WTC11 (cell line): Measurements from ENCODE around the gene PIGX. TPM values are rescaled to one million over a fixed set of nuclear protein-coding genes. Genes with fewer than 3 reads are reported as not detected.

Experiments
- ATAC-seq: fragments of 200-7000 bp; cut with Tn5 transposase; 2 replicates; pipeline ENCODE4 v1.10.0; 2021; ENCODE audit warnings: mild to moderate bottlenecking, moderate library complexity
- CTCF ChIA-PET: fragments of 300-600 bp; sonication (Branson Sonifier 250); formaldehyde crosslinking; loops from one replicate; lab custom pipeline; 2021; ENCODE audit warnings: antibody characterized with exemption; lab: Charles Lee
- POLR2A ChIA-PET: fragments of 350-600 bp; sonication (Branson Sonifier 250); formaldehyde crosslinking; loops from one replicate; lab custom pipeline; 2021; ENCODE audit warnings: antibody characterized with exemption; lab: Charles Lee
- DNase-seq: peaks from one replicate; pipeline ENCODE4 v3.0.0; 2021; ENCODE audit warnings: low spot score
- H3K27ac Mint-ChIP-seq: 2 replicates; pipeline ENCODE4 v1.8.0; 2021; ENCODE audit warnings: mixed read lengths
- H3K27me3 Mint-ChIP-seq: 2 replicates; pipeline ENCODE4 v1.8.0; 2021; ENCODE audit warnings: low read depth, mild to moderate bottlenecking, moderate library complexity, mixed read lengths
- H3K36me3 Mint-ChIP-seq: 2 replicates; pipeline ENCODE4 v1.8.0; 2021; ENCODE audit warnings: mixed read lengths
- H3K4me1 Mint-ChIP-seq: 2 replicates; pipeline ENCODE4 v1.8.0; 2022; ENCODE audit warnings: mixed read lengths
- H3K4me3 Mint-ChIP-seq: 2 replicates; pipeline ENCODE4 v1.8.0; 2021; ENCODE audit warnings: mild to moderate bottlenecking, moderate library complexity, mixed read lengths
- H3K9me3 Mint-ChIP-seq: 2 replicates; pipeline ENCODE4 v1.8.0; 2021; ENCODE audit warnings: mixed read lengths
- CBFB ChIP-seq: sonication (generic); formaldehyde crosslinking; IDR thresholded peaks from 2 replicates; pipeline ENCODE4 v1.8.1; 2022; ENCODE audit warnings: mild to moderate bottlenecking, low read depth, missing genetic modification reagents
- CREM ChIP-seq: sonication (generic); formaldehyde crosslinking; IDR thresholded peaks from 2 replicates; pipeline ENCODE4 v1.8.1; 2022; ENCODE audit warnings: mild to moderate bottlenecking, missing genetic modification reagents, moderate library complexity
- E2F5 ChIP-seq: sonication (generic); formaldehyde crosslinking; IDR thresholded peaks from 2 replicates; pipeline ENCODE4 v1.8.1; 2022; ENCODE audit warnings: mild to moderate bottlenecking, moderate library complexity, missing genetic modification reagents
- ELF4 ChIP-seq: sonication (generic); formaldehyde crosslinking; IDR thresholded peaks from 2 replicates; pipeline ENCODE4 v1.8.1; 2022; ENCODE audit warnings: low read depth, mild to moderate bottlenecking, moderate library complexity, missing genetic modification reagents
- ESRRA ChIP-seq: sonication (generic); formaldehyde crosslinking; IDR thresholded peaks from 2 replicates; pipeline ENCODE4 v1.8.1; 2022; ENCODE audit warnings: mild to moderate bottlenecking, missing genetic modification reagents, borderline replicate concordance
- FOXJ3 ChIP-seq: sonication (generic); formaldehyde crosslinking; IDR thresholded peaks from 2 replicates; pipeline ENCODE4 v1.9.0; 2021; ENCODE audit warnings: missing genetic modification reagents, mild to moderate bottlenecking, borderline replicate concordance
- FOXK1 ChIP-seq: sonication (generic); formaldehyde crosslinking; IDR thresholded peaks from 2 replicates; pipeline ENCODE4 v1.8.0; 2022; ENCODE audit warnings: mild to moderate bottlenecking, moderate library complexity, missing genetic modification reagents
- GABPB1 ChIP-seq: sonication (generic); formaldehyde crosslinking; IDR thresholded peaks from 2 replicates; pipeline ENCODE4 v1.8.1; 2023; ENCODE audit warnings: mild to moderate bottlenecking, missing genetic modification reagents
- GRHL2 ChIP-seq: fragments of 250-450 bp; sonication (Bioruptor Pico); IDR thresholded peaks from 2 replicates; pipeline ENCODE4 v1.8.0; 2022; ENCODE audit warnings: mild to moderate bottlenecking, moderate library complexity; ENCODE audit not compliant: insufficient replicate concordance, severe bottlenecking
- HMGA2 ChIP-seq: fragments of 250-450 bp; sonication (Bioruptor Pico); IDR thresholded peaks from 2 replicates; pipeline ENCODE4 v1.4.0; 2021; ENCODE audit warnings: mild to moderate bottlenecking, moderate library complexity
- KAT7 ChIP-seq: sonication (generic); formaldehyde crosslinking; IDR thresholded peaks from 2 replicates; pipeline ENCODE4 v1.8.1; 2023; ENCODE audit warnings: missing genetic modification reagents, mild to moderate bottlenecking, borderline replicate concordance
- NFATC4 ChIP-seq: fragments of 250-450 bp; sonication (Bioruptor Pico); IDR thresholded peaks from 2 replicates; pipeline ENCODE4 v1.9.0; 2021; ENCODE audit warnings: mild to moderate bottlenecking
- NR1H2 ChIP-seq: sonication (generic); formaldehyde crosslinking; IDR thresholded peaks from 2 replicates; pipeline ENCODE4 v1.9.0; 2021; ENCODE audit warnings: mild to moderate bottlenecking, moderate library complexity, missing genetic modification reagents
- PRRX2 ChIP-seq: fragments of 250-450 bp; sonication (Bioruptor Pico); IDR thresholded peaks from 2 replicates; pipeline ENCODE4 v1.8.0; 2021; ENCODE audit warnings: mild to moderate bottlenecking
- RORB ChIP-seq: fragments of 250-450 bp; sonication (Bioruptor Pico); IDR thresholded peaks from 2 replicates; pipeline ENCODE4 v1.9.0; 2021; ENCODE audit warnings: mild to moderate bottlenecking
- SP1 ChIP-seq: sonication (generic); formaldehyde crosslinking; conservative IDR thresholded peaks from 2 replicates; pipeline ENCODE4 v1.8.1; 2022; ENCODE audit warnings: missing genetic modification reagents
- TCF7 ChIP-seq: sonication (generic); formaldehyde crosslinking; IDR thresholded peaks from 2 replicates; pipeline ENCODE4 v1.8.0; 2022; ENCODE audit warnings: mild to moderate bottlenecking, low read depth, missing genetic modification reagents, moderate library complexity
- TEAD4 ChIP-seq: sonication (generic); formaldehyde crosslinking; IDR thresholded peaks from 2 replicates; pipeline ENCODE4 v1.8.0; 2022; ENCODE audit warnings: mild to moderate bottlenecking, missing genetic modification reagents
- ZNF423 ChIP-seq: fragments of 250-450 bp; sonication (Bioruptor Pico); IDR thresholded peaks from 2 replicates; pipeline ENCODE4 v2.1.2; 2022; ENCODE audit warnings: mild to moderate bottlenecking, moderate library complexity
- ZNF671 ChIP-seq: fragments of 250-450 bp; sonication (Bioruptor Pico); IDR thresholded peaks from 2 replicates; pipeline ENCODE4 v1.8.0; 2021; ENCODE audit warnings: mild to moderate bottlenecking
- total RNA-seq: library from RNA; stranded (reverse); gene quantifications from 3 replicates; pipeline ENCODE4 v1.2.3, GENCODE V29; 2021
- TF ChIP-seq, protein P1 (sequence below): fragments of 250-450 bp; sonication (Bioruptor Pico); IDR thresholded peaks from 2 replicates; pipeline ENCODE4 v1.9.0; 2021; ENCODE audit warnings: moderate library complexity, mild to moderate bottlenecking, inconsistent platforms, borderline replicate concordance
- TF ChIP-seq, protein P2 (sequence below): fragments of 200-600 bp; IDR thresholded peaks from 2 replicates; pipeline ENCODE4 v1.8.0; 2022; ENCODE audit warnings: antibody characterized with exemption
- TF ChIP-seq, protein P3 (sequence below): fragments of 250-450 bp; sonication (Bioruptor Pico); IDR thresholded peaks from 2 replicates; pipeline ENCODE4 v1.8.0; 2021; ENCODE audit warnings: mild to moderate bottlenecking

PIGX gene
- total RNA-seq, 1 experiment from 2014 or later = 12.8 TPM

- Mint-ChIP-seq H3K27me3 (no peaks in the 10 kb centered on the region), H3K4me1 (no peaks in the 10 kb centered on the region), H3K36me3 (no peaks in the 10 kb centered on the region), H3K4me3 (no peak overlapping the region), H3K27ac (no peak overlapping the region), H3K9me3 (no peaks in the 10 kb centered on the region)
- POLR2A ChIA-PET = no interaction called here
- no peak for ATAC-seq
- DNase-seq = no peak
- CTCF ChIA-PET = interaction anchor here (0.6 to 0.9 kb wide), 2 partner anchors 86 to 122 kb away, joined by 3 read pairs; no protein-coding TSS in a partner anchor
- TF ChIP-seq KAT7 (CRISPR knock-in tag) = no peak
- TF ChIP-seq CREM (CRISPR knock-in tag) = no peak
- TF ChIP-seq HMGA2 = no peak
- no peak for TF ChIP-seq GRHL2 (CRISPR knock-in tag)
- TF ChIP-seq PRRX2 (CRISPR knock-in tag) = no peak
- TF ChIP-seq TCF7 (CRISPR knock-in tag) = no peak
- TF ChIP-seq TEAD4 (CRISPR knock-in tag) = no peak
- no peak for TF ChIP-seq GABPB1 (CRISPR knock-in tag)
- no peak for TF ChIP-seq ZNF423 (CRISPR knock-in tag)
- TF ChIP-seq ZNF671 (CRISPR knock-in tag) = no peak
- TF ChIP-seq NR1H2 (CRISPR knock-in tag) = no peak
- TF ChIP-seq CBFB (CRISPR knock-in tag) = no peak
Observed at GRCh38 chr3:196695849-196696226, 16.3 kb upstream of the PIGX start.

GRCh38 chr3:196697270-196697669, 14.9 kb upstream of the PIGX start:
- TF ChIP-seq TCF7 (CRISPR knock-in tag) (no peak), FOXK1 (no peak), ESRRA (CRISPR knock-in tag) (no peak), E2F5 (CRISPR knock-in tag) (no peak), ZNF671 (CRISPR knock-in tag) (no peak), CBFB (CRISPR knock-in tag) (no peak), SP1 (CRISPR knock-in tag) (no peak), FOXJ3 (CRISPR knock-in tag) (no peak), NFATC4 (no peak), KAT7 (CRISPR knock-in tag) (no peak)
- Mint-ChIP-seq H3K4me3 (no peak overlapping the region), H3K27ac (no peak overlapping the region), H3K4me1 (no peaks in the 10 kb centered on the region), H3K36me3 (no peaks in the 10 kb centered on the region), H3K9me3 (no peaks in the 10 kb centered on the region), H3K27me3 (no peaks in the 10 kb centered on the region)
- no peak for ATAC-seq
- ChIA-PET POLR2A (no interaction called here), CTCF (no interaction called here)
- no peak for DNase-seq

DNA sequence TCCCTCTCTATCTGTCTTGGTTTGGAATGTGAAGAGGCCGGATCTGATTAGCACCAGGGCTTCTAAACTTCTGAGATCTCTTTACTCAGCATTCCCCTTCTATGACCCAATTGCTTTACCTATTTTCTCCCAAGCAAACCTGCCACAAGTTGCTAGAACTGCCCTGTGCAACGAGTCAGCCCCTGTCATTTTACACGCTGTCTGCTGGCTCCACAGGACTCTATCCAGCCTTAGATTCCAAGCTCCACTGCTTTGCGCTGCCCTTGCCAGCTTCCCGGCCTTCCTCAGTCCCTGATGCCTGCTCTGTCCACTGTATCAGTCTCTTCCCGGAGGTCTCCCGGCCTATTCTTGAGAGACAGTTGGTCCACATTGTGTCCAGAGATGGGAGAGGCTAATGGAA, 12.4 kb upstream of the PIGX start:
- ChIA-PET CTCF (no interaction called here), POLR2A (interaction anchor here (0.8 kb wide), 1 partner anchor 12 kb away, joined by 3 read pairs; no protein-coding TSS in a partner anchor)
- no peak for ATAC-seq
- H3K36me3 Mint-ChIP-seq = no peaks in the 10 kb centered on the region
- no peak overlapping the region for H3K4me3 Mint-ChIP-seq
- TF ChIP-seq GRHL2 (CRISPR knock-in tag) (no peak), FOXK1 (no peak), ELF4 (CRISPR knock-in tag) (no peak), SP1 (CRISPR knock-in tag) (no peak)
- TF ChIP-seq, protein P1, sequence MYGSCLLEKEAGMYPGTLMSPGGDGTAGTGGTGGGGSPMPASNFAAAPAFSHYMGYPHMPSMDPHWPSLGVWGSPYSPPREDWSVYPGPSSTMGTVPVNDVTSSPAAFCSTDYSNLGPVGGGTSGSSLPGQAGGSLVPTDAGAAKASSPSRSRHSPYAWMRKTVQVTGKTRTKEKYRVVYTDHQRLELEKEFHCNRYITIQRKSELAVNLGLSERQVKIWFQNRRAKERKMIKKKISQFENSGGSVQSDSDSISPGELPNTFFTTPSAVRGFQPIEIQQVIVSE (CRISPR knock-in tag) = no peak
- no peak for DNase-seq
- H3K27me3 Mint-ChIP-seq = no peaks in the 10 kb centered on the region
- no peak overlapping the region for H3K27ac Mint-ChIP-seq
- H3K9me3 Mint-ChIP-seq = no peaks in the 10 kb centered on the region
- no peaks in the 10 kb centered on the region for H3K4me1 Mint-ChIP-seq

- no peaks in the 10 kb centered on the region for H3K36me3 Mint-ChIP-seq
- H3K27me3 Mint-ChIP-seq = no peaks in the 10 kb centered on the region
- no peak overlapping the region for H3K4me3 Mint-ChIP-seq
- no peak overlapping the region for H3K27ac Mint-ChIP-seq
- POLR2A ChIA-PET = no interaction called here
- ATAC-seq (no peak), DNase-seq (no peak)
- CTCF ChIA-PET = no interaction called here
- no peaks in the 10 kb centered on the region for H3K9me3 Mint-ChIP-seq
- H3K4me1 Mint-ChIP-seq = no peaks in the 10 kb centered on the region
- TF ChIP-seq, protein P2, sequence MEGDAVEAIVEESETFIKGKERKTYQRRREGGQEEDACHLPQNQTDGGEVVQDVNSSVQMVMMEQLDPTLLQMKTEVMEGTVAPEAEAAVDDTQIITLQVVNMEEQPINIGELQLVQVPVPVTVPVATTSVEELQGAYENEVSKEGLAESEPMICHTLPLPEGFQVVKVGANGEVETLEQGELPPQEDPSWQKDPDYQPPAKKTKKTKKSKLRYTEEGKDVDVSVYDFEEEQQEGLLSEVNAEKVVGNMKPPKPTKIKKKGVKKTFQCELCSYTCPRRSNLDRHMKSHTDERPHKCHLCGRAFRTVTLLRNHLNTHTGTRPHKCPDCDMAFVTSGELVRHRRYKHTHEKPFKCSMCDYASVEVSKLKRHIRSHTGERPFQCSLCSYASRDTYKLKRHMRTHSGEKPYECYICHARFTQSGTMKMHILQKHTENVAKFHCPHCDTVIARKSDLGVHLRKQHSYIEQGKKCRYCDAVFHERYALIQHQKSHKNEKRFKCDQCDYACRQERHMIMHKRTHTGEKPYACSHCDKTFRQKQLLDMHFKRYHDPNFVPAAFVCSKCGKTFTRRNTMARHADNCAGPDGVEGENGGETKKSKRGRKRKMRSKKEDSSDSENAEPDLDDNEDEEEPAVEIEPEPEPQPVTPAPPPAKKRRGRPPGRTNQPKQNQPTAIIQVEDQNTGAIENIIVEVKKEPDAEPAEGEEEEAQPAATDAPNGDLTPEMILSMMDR = no peak
- TF ChIP-seq RORB (CRISPR knock-in tag) = no peak
- no peak for TF ChIP-seq TCF7 (CRISPR knock-in tag)
- TF ChIP-seq, protein P3, sequence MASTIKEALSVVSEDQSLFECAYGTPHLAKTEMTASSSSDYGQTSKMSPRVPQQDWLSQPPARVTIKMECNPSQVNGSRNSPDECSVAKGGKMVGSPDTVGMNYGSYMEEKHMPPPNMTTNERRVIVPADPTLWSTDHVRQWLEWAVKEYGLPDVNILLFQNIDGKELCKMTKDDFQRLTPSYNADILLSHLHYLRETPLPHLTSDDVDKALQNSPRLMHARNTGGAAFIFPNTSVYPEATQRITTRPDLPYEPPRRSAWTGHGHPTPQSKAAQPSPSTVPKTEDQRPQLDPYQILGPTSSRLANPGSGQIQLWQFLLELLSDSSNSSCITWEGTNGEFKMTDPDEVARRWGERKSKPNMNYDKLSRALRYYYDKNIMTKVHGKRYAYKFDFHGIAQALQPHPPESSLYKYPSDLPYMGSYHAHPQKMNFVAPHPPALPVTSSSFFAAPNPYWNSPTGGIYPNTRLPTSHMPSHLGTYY (CRISPR knock-in tag) = no peak
Observed at GRCh38 chr3:196700801-196701200, 11.4 kb upstream of the PIGX start.
